ENCODE data around the gene S100A13. TPM values are rescaled to one million over a fixed set of nuclear protein-coding genes. Genes with fewer than 3 reads are reported as not detected.

Gene S100A13
- total RNA-seq, 2 experiments from 2014 or later = 4.8 to 10.3 TPM

DNA sequence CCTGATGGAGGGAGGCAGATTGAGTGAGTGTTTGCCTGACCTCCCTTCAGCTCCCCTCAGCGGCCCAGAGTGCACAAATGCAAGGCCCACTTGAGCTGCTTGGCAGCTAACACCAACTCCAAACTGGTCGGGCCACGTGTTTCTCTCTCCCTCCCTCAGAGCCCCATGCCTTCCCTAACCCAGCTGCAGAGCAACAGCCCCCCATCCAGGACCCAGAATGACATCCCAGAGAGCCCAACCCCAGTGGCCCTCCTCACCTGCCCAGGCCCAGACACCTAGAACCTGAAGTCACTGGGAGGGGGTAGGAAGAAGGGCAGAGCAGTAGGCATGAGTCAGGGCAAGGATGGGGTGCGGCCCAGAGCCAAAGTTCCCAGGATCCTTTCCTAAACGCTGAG is 10.4 kb downstream of the S100A13 start:
- Histone ChIP-seq H3K4me2 (ENCODE audit: low read length) (no peak overlapping the region), H4K20me1 (ENCODE audit: insufficient read depth, low read length) (no peaks in the 10 kb centered on the region), H2AFZ (ENCODE audit: low read length) (no peak overlapping the region), H3K9me2 (ENCODE audit: insufficient read depth, low read length) (no peaks in the 10 kb centered on the region), H3K36me3 (ENCODE audit: insufficient read depth, low read length) (peaks cover 5% of the 10 kb centered on the region; the same call in 1 of the 2 replicates), H3K27ac (ENCODE audit: low read depth, low read length, poor library complexity, severe bottlenecking) (no peak overlapping the region), H3K4me1 (ENCODE audit: insufficient read depth, low read length, poor library complexity, severe bottlenecking) (peaks cover 5% of the 10 kb centered on the region), H3K4me3 (ENCODE audit: low read depth, low read length, poor library complexity, severe bottlenecking) (no peak overlapping the region), H3K79me2 (ENCODE audit: insufficient read depth, low read depth, low read length) (no peaks in the 10 kb centered on the region), H3K9me3 (ENCODE audit: low read length) (no peaks in the 10 kb centered on the region)
- intact Hi-C loops (cut with micrococcal nuclease; ENCODE audit: unreplicated experiment) = loop anchor here (1.0 kb wide), 1 partner anchor 45 kb away; no protein-coding TSS in a partner anchor
- no TSS peak for BruUV-seq (replicated peaks)
- TF ChIP-seq, protein P1, sequence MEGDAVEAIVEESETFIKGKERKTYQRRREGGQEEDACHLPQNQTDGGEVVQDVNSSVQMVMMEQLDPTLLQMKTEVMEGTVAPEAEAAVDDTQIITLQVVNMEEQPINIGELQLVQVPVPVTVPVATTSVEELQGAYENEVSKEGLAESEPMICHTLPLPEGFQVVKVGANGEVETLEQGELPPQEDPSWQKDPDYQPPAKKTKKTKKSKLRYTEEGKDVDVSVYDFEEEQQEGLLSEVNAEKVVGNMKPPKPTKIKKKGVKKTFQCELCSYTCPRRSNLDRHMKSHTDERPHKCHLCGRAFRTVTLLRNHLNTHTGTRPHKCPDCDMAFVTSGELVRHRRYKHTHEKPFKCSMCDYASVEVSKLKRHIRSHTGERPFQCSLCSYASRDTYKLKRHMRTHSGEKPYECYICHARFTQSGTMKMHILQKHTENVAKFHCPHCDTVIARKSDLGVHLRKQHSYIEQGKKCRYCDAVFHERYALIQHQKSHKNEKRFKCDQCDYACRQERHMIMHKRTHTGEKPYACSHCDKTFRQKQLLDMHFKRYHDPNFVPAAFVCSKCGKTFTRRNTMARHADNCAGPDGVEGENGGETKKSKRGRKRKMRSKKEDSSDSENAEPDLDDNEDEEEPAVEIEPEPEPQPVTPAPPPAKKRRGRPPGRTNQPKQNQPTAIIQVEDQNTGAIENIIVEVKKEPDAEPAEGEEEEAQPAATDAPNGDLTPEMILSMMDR (conservative IDR thresholded peaks at IDR 0.05; ENCODE audit: low read length) = no peak
- TF ChIP-seq EZH2phosphoT487 (IDR thresholded peaks at IDR 0.05; ENCODE audit: borderline replicate concordance, low read depth, low read length) = no peak
- CTCF ChIA-PET (ENCODE audit: unreplicated experiment) = interaction anchor here (0.6 kb wide), 1 partner anchor 39 kb away, joined by 3 read pairs; no protein-coding TSS in a partner anchor
- POLR2A ChIA-PET = no interaction called here
- DNase-seq (ENCODE audit: low spot score) = no peak

DNA sequence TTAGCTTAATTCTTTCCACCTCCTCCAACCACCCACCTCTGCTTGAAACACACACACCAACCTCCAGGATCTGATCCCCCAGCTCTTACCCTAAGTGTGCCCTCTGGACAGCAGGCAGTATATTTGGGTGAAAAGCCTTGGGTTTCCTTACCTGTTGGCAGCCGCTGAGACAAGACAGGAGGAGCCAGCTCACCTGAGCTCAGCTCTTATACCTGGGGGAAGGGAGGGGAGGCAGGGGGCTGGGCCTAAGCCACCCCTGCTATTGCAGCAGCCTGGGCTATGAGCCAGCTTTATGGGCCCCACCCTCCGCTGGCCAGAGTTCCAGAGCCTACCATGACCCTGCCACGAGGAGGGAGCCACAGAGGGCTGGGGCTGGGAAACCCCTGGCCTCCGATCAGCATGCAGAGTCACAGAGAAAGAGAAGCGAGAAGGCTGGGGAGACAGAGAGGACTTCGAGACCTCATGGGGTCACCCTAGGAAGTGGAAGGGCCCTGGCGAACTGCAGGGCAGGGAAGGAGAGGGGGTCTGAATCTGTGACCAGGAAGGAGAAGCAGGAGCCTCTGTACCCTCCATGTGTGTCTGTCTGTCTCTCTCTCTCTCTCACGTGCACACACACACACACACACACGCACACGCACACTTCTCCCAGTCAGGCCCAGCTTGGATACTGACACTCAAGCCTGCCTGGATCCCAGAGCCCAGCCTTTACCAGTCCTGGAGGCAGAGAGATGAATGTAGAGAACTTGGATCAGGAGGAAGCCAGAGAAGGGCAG is 11.0 kb downstream of the S100A13 start, which contains the start of gene S100A14:
TSS of gene S100A14 (minus strand) at position 182 of the 773 bp plus-strand sequence. CDS start 467 bp downstream, outside the sequence.
- H3K27ac ChIP-seq (ENCODE audit: low read depth, low read length, poor library complexity, severe bottlenecking) = no peak within 1 kb of the TSS
- no peak for DNase-seq (ENCODE audit: low spot score)
- ChIA-PET CTCF (ENCODE audit: unreplicated experiment) (interaction anchor here (0.6 kb wide), 1 partner anchor 39 kb away, joined by 3 read pairs; no protein-coding TSS in a partner anchor), POLR2A (no interaction called here)
- no peaks in the 10 kb centered on the region for H3K9me2 ChIP-seq (ENCODE audit: insufficient read depth, low read length)
- BruUV-seq (replicated peaks) = no TSS peak
- H4K20me1 ChIP-seq (ENCODE audit: insufficient read depth, low read length) = no peaks in the 10 kb centered on the region
- H3K79me2 ChIP-seq (ENCODE audit: insufficient read depth, low read depth, low read length) = no peaks in the 10 kb centered on the region
- H2AFZ ChIP-seq (ENCODE audit: low read length) = no peak within 1 kb of the TSS
- H3K4me1 ChIP-seq (ENCODE audit: insufficient read depth, low read length, poor library complexity, severe bottlenecking) = peaks cover 5% of the 10 kb centered on the region
- peaks cover 5% of the 10 kb centered on the region; the same call in 1 of the 2 replicates for H3K36me3 ChIP-seq (ENCODE audit: insufficient read depth, low read length)
- TF ChIP-seq, protein P1 (conservative IDR thresholded peaks at IDR 0.05; ENCODE audit: low read length) = no peak
- TF ChIP-seq EZH2phosphoT487 (IDR thresholded peaks at IDR 0.05; ENCODE audit: borderline replicate concordance, low read depth, low read length) = no peak
- intact Hi-C loops (cut with micrococcal nuclease; ENCODE audit: unreplicated experiment) = no loop called here
- H3K9me3 ChIP-seq (ENCODE audit: low read length) = no peaks in the 10 kb centered on the region
- no peak within 1 kb of the TSS for H3K4me3 ChIP-seq (ENCODE audit: low read depth, low read length, poor library complexity, severe bottlenecking)
- H3K4me2 ChIP-seq (ENCODE audit: low read length) = no peak within 1 kb of the TSS

DNA sequence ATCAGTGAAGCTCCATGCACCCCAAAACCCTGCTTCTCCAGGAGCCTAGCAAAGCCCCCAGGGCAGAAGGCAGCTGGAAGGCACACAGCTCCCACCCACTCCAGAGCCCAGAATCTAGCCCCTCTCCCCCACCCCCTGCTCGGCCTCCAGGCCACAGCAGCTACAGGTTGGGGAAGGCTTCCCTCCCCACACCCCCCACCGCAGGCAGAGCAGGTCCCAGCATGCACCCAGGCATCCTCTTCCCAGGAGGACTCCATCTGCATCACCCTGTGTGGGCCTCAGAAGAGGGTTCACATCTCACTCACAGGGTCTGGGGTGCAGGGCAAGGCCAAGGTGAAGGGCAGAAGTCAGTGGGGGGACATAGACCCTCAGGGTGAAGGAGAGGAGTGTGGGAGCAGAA is 11.9 kb downstream of the S100A13 start:
- no peaks in the 10 kb centered on the region for H3K9me2 ChIP-seq (ENCODE audit: insufficient read depth, low read length)
- DNase-seq (ENCODE audit: low spot score) = no peak
- H4K20me1 ChIP-seq (ENCODE audit: insufficient read depth, low read length) = no peaks in the 10 kb centered on the region
- no peak overlapping the region for H3K4me2 ChIP-seq (ENCODE audit: low read length)
- CTCF ChIA-PET (ENCODE audit: unreplicated experiment) = interaction anchor here (0.6 kb wide), 1 partner anchor 28 kb away, joined by 3 read pairs; no protein-coding TSS in a partner anchor
- POLR2A ChIA-PET = interaction anchor here (0.6 to 1.4 kb wide), 2 partner anchors 19 to 118 kb away, joined by 3 to 5 read pairs; no protein-coding TSS in a partner anchor
- H3K36me3 ChIP-seq (ENCODE audit: insufficient read depth, low read length) = peaks cover 5% of the 10 kb centered on the region; the same call in 1 of the 2 replicates
- H2AFZ ChIP-seq (ENCODE audit: low read length) = no peak overlapping the region
- BruUV-seq (replicated peaks) = no TSS peak
- H3K4me3 ChIP-seq (ENCODE audit: low read depth, low read length, poor library complexity, severe bottlenecking) = no peak overlapping the region
- no peaks in the 10 kb centered on the region for H3K9me3 ChIP-seq (ENCODE audit: low read length)
- TF ChIP-seq, protein P1 (conservative IDR thresholded peaks at IDR 0.05; ENCODE audit: low read length) = no peak
- no peak for TF ChIP-seq EZH2phosphoT487 (IDR thresholded peaks at IDR 0.05; ENCODE audit: borderline replicate concordance, low read depth, low read length)
- peaks cover 5% of the 10 kb centered on the region for H3K4me1 ChIP-seq (ENCODE audit: insufficient read depth, low read length, poor library complexity, severe bottlenecking)
- H3K79me2 ChIP-seq (ENCODE audit: insufficient read depth, low read depth, low read length) = no peaks in the 10 kb centered on the region
- H3K27ac ChIP-seq (ENCODE audit: low read depth, low read length, poor library complexity, severe bottlenecking) = no peak overlapping the region
- intact Hi-C loops (cut with micrococcal nuclease; ENCODE audit: unreplicated experiment) = no loop called here

Data from OCI-LY7 (cell line).